ENCODE data around the gene WNT4.

WNT4 gene

DNA sequence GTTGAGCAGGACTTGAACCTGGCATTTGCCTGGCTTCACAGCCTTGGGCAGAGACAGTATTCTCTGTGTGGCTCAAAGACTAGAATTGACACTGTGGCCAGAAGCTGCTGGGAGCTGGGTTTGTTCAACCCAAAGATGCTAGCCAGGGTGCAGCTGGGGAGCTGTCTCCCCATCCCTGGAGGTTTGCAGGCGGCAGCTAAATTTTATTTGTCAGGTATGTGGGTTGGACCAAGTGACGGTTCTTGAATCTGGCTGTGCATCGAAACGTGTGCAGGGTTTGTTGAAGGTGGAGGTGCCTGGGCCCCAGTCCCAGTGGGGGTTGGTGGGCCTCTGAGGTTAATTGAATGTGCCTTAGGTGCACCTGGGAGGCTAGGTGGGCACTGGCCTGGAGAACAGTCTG lies 11.8 kb downstream of the WNT4 start:
- TF ChIP-seq GATA3 (IDR thresholded peaks at IDR 0.05; ENCODE audit: low read depth, low read length) (no peak), GATA2 (IDR thresholded peaks at IDR 0.05; ENCODE audit: low read depth, low read length) (no peak)

GRCh38 chr1:22129501-22130117 lies 13.3 kb downstream of the WNT4 start:
- TF ChIP-seq GATA2 (IDR thresholded peaks at IDR 0.05; ENCODE audit: low read depth, low read length): no peak
- TF ChIP-seq GATA3 (IDR thresholded peaks at IDR 0.05; ENCODE audit: low read depth, low read length): no peak

DNA sequence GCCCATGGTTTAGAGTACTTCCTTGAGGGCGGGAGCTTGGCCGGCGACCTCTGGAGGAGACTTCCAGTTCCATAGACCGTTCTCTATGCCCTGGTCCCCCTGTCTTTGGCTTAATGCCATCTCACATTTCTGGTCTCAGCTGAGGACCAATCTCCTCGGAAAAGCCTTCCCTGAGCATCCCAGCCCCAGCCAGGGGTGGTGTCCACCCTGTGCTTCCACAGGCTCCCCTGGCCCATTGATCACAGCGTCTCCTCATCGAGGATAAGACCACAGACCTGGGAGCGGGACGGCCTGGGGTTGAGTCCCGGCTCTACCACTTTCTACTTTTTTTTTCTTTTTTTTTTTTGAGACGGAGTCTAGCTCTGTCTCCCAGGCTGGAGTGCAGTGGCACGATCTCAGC lies 14.5 kb downstream of the WNT4 start:
- TF ChIP-seq GATA3 (IDR thresholded peaks at IDR 0.05; ENCODE audit: low read depth, low read length) (no peak), GATA2 (IDR thresholded peaks at IDR 0.05; ENCODE audit: low read depth, low read length) (no peak)

DNA sequence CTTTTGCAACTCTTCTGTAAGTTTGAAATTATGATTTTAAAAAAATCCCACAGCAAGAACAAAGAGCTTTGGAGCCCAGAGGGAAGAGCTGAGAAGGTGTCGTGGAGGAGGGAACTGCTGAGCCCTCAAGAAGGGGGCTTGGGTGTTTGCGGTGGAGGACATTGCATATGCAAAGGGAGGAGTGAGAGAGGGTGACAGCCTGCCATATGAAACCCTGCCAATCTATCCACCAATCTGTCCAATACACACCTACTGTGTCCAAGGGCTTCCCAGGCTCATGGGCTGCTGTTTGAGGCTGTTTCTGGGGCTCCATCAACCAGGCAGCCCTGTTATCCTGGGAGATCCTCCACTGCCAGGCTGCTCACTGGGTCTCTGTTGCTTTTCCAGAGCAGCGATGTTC lies 15.2 kb downstream of the WNT4 start:
- TF ChIP-seq GATA3 (IDR thresholded peaks at IDR 0.05; ENCODE audit: low read depth, low read length): no peak
- no peak for TF ChIP-seq GATA2 (IDR thresholded peaks at IDR 0.05; ENCODE audit: low read depth, low read length)

- TF ChIP-seq GATA2 (IDR thresholded peaks at IDR 0.05; ENCODE audit: low read depth, low read length) (no peak), GATA3 (IDR thresholded peaks at IDR 0.05; ENCODE audit: low read depth, low read length) (no peak)
Measured at GRCh38 chr1:22127248-22127647, 15.6 kb downstream of the WNT4 start.

GRCh38 chr1:22126531-22126930 lies 16.4 kb downstream of the WNT4 start:
- TF ChIP-seq GATA2 (IDR thresholded peaks at IDR 0.05; ENCODE audit: low read depth, low read length) (no peak), GATA3 (IDR thresholded peaks at IDR 0.05; ENCODE audit: low read depth, low read length) (no peak)

- TF ChIP-seq GATA2 (IDR thresholded peaks at IDR 0.05; ENCODE audit: low read depth, low read length) (no peak), GATA3 (IDR thresholded peaks at IDR 0.05; ENCODE audit: low read depth, low read length) (no peak)
Measured at GRCh38 chr1:22124592-22125229, 18.2 kb downstream of the WNT4 start.

DNA sequence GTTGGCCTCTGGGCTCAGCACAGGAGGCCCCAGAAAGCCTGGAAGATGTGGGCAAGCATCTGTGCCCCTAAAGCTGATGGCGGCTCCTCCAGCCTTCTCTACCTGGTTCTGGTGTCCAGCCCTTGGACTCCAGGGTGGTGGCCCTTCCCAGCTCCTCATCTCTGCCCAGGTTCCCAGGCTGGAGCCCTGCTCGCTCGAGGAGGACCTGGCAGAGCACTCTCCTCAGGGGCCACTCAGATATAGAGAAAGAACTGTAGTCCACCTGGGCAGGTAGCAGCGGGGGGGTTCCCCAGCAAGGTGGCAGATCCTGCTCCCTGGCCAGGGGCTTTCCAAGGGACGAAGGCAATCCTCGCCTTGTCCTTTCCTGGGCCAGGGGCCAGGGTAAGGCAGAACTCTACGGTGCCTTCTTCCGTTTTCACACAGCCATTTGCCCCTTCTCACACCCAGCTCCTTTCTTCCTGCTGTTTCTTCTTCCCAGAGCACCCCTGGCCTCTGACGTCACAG lies 18.9 kb downstream of the WNT4 start:
- TF ChIP-seq GATA2 (IDR thresholded peaks at IDR 0.05; ENCODE audit: low read depth, low read length): no peak
- no peak for TF ChIP-seq GATA3 (IDR thresholded peaks at IDR 0.05; ENCODE audit: low read depth, low read length)

GRCh38 chr1:22123071-22123390 lies 19.9 kb downstream of the WNT4 start:
- TF ChIP-seq GATA3 (IDR thresholded peaks at IDR 0.05; ENCODE audit: low read depth, low read length) (no peak), GATA2 (IDR thresholded peaks at IDR 0.05; ENCODE audit: low read depth, low read length) (no peak)

DNA sequence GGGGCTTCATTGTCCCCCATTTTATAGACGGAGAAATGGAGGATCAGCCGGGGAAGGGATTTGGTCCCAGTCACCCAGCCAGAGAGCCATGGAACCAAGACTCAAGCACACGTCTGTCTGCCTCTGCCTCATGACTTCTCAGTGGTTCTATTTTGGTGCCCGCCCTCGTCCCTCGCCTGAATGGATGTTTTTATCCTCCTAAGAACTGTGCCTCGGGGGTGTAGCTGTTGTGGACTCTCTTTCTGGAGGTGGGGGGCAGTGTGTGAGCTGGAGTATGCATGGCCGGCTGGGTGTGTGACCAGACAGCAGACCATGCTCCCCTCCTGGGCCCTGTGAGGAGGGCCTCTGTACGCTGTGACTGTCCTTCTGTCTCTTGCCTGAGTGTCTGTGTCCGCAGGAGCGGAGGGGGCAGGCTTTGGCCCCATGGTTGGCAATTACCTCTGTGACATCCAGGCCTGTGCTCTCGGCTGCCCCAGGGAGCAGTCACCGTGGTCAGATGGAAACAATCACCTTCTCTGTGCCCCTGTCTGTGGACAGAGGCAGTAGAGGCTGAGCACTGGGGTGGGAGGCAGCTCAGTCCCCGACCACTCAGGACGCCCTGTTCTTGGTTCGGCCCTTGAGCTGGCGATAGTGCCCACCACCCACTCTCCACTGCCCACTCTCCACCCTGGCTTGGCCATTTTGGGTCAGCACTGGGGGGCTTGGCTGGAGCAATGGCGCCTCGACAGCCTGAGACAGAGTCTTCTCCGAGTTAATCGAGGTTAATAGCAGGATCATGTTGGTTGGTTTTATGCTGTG lies 20.4 kb downstream of the WNT4 start:
- no peak for TF ChIP-seq GATA3 (IDR thresholded peaks at IDR 0.05; ENCODE audit: low read depth, low read length)
- TF ChIP-seq GATA2 (IDR thresholded peaks at IDR 0.05; ENCODE audit: low read depth, low read length): no peak

DNA sequence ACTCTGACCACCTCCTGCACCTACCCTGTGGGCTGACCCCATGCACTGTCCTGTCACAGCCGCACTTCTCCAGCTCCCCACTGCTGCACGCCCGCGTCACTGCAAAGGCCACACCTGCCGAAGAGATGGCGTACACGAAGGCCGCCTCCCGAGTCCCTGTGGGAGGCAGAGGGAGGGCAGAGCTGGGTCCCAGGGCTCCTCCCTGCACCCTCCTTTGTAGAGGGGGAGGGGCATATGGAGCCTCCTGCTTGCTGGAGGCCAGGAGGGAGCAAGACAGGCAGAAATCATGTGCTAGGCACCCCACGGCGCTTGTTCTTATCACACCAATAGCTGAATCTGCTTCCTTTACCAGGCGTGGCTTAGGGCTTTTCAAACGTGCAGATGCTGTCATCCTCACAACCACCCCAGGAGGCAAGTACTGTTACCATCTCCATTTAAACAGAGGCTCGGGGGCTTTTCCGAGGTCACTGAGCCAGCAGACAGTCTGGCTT lies 21.4 kb downstream of the WNT4 start:
- TF ChIP-seq GATA3 (IDR thresholded peaks at IDR 0.05; ENCODE audit: low read depth, low read length): no peak

GRCh38 chr1:22120469-22120790 lies 22.5 kb downstream of the WNT4 start:
- TF ChIP-seq GATA2 (IDR thresholded peaks at IDR 0.05; ENCODE audit: low read depth, low read length) (no peak), GATA3 (IDR thresholded peaks at IDR 0.05; ENCODE audit: low read depth, low read length) (no peak)

DNA sequence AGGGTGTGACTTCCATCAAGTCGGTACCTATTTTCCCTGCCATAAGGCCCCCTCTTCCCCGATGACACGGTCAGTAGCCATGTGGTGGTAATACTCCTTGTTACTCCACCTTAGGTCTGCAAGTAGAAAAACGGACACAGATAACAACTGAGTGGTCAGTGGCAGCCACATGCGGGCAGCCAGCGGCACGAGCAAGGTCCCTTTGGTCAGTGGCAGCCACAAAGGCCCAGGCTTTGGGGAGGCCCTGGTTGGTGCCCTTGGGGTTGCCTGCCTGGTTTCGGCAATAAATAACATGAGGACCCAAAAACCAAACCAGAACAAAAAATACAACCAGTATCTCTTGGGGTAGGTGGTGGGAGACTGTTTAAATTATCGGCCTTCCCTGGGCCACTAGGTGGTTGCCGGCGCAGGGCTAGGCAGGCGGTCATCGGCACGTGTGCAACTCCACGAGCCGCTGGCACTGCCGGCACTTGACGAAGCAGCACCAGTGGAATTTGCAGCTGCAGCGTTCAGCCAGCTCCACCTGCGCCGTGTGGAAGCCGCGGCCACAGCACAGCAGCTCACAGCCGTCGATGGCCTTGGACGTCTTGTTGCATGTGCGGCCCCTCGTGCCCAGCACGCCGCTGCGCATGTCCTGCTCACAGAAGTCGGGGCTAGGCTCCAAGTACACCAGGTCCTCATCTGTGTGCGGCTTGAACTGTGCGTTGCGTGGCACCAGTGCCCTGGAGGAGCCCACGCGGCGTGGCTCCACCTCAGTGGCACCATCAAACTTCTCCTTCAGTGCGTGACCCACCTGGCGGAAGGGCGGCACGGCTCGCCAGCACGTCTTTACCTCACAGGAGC lies 23.1 kb downstream of the WNT4 start:
- TF ChIP-seq GATA2 (IDR thresholded peaks at IDR 0.05; ENCODE audit: low read depth, low read length): no peak

All from SH-SY5Y (cell line).